ENCODE measurements around the gene MBOAT2.

The MBOAT2 gene

GRCh38 chr2:9010866-9011265, 7.4 kb upstream of the MBOAT2 start:
- Histone ChIP-seq H3K4me1 (ENCODE audit: low read length) (no peaks in the 10 kb centered on the region), H3K27me3 (ENCODE audit: low read depth, low read length) (peaks cover 3% of the 10 kb centered on the region; the same call in 1 of the 2 replicates), H3K27ac (ENCODE audit: low read length) (no peak overlapping the region), H3K9me3 (ENCODE audit: insufficient read depth, low read length) (no peaks in the 10 kb centered on the region), H4K20me1 (ENCODE audit: insufficient read depth, low read length) (no peaks in the 10 kb centered on the region), H3K4me2 (ENCODE audit: low read length) (no peak overlapping the region), H3K4me3 (ENCODE audit: low read length) (no peak overlapping the region), H3K79me2 (ENCODE audit: low read length) (no peaks in the 10 kb centered on the region), H2AFZ (ENCODE audit: low read depth, low read length) (no peak overlapping the region), H3K9ac (ENCODE audit: low read length) (no peak overlapping the region), H3K36me3 (replicated peaks; ENCODE audit: low read depth, low read length) (no peaks in the 10 kb centered on the region)
- no peak for TF ChIP-seq EZH2phosphoT487 (IDR thresholded peaks at IDR 0.05; ENCODE audit: low read depth)
- no peak for TF ChIP-seq CTCF (IDR thresholded peaks at IDR 0.05; ENCODE audit: low read depth, low read length)

GRCh38 chr2:9008951-9009664, 5.6 kb upstream of the MBOAT2 start:
- Histone ChIP-seq H3K4me1 (ENCODE audit: low read length) (no peaks in the 10 kb centered on the region), H3K4me3 (ENCODE audit: low read length) (no peak overlapping the region), H4K20me1 (ENCODE audit: insufficient read depth, low read length) (no peaks in the 10 kb centered on the region), H2AFZ (ENCODE audit: low read depth, low read length) (no peak overlapping the region), H3K9ac (ENCODE audit: low read length) (no peak overlapping the region), H3K79me2 (ENCODE audit: low read length) (no peaks in the 10 kb centered on the region), H3K27ac (ENCODE audit: low read length) (no peak overlapping the region), H3K9me3 (ENCODE audit: insufficient read depth, low read length) (no peaks in the 10 kb centered on the region), H3K27me3 (ENCODE audit: low read depth, low read length) (peaks cover 3% of the 10 kb centered on the region; the same call in 1 of the 2 replicates), H3K4me2 (ENCODE audit: low read length) (no peak overlapping the region), H3K36me3 (replicated peaks; ENCODE audit: low read depth, low read length) (no peaks in the 10 kb centered on the region)
- TF ChIP-seq CTCF (IDR thresholded peaks at IDR 0.05; ENCODE audit: low read depth, low read length) = no peak
- TF ChIP-seq EZH2phosphoT487 (IDR thresholded peaks at IDR 0.05; ENCODE audit: low read depth) = no peak

GRCh38 chr2:9006368-9006767, 2.9 kb upstream of the MBOAT2 start:
- Histone ChIP-seq H3K36me3 (replicated peaks; ENCODE audit: low read depth, low read length) (no peaks in the 10 kb centered on the region), H3K27me3 (ENCODE audit: low read depth, low read length) (no peaks in the 10 kb centered on the region), H2AFZ (ENCODE audit: low read depth, low read length) (no peak overlapping the region), H3K9ac (ENCODE audit: low read length) (no peak overlapping the region), H3K4me2 (ENCODE audit: low read length) (no peak overlapping the region), H3K9me3 (ENCODE audit: insufficient read depth, low read length) (no peaks in the 10 kb centered on the region), H3K27ac (ENCODE audit: low read length) (no peak overlapping the region), H3K4me1 (ENCODE audit: low read length) (no peaks in the 10 kb centered on the region), H3K4me3 (ENCODE audit: low read length) (no peak overlapping the region), H3K79me2 (ENCODE audit: low read length) (no peaks in the 10 kb centered on the region), H4K20me1 (ENCODE audit: insufficient read depth, low read length) (no peaks in the 10 kb centered on the region)
- TF ChIP-seq EZH2phosphoT487 (IDR thresholded peaks at IDR 0.05; ENCODE audit: low read depth) = no peak
- TF ChIP-seq CTCF (IDR thresholded peaks at IDR 0.05; ENCODE audit: low read depth, low read length) = no peak

- Histone ChIP-seq H3K9ac (ENCODE audit: low read length) (no peak overlapping the region), H3K9me3 (ENCODE audit: insufficient read depth, low read length) (no peaks in the 10 kb centered on the region), H4K20me1 (ENCODE audit: insufficient read depth, low read length) (no peaks in the 10 kb centered on the region), H3K79me2 (ENCODE audit: low read length) (no peaks in the 10 kb centered on the region), H3K4me3 (ENCODE audit: low read length) (no peak overlapping the region), H3K36me3 (replicated peaks; ENCODE audit: low read depth, low read length) (no peaks in the 10 kb centered on the region), H3K27me3 (ENCODE audit: low read depth, low read length) (no peaks in the 10 kb centered on the region), H3K4me2 (ENCODE audit: low read length) (no peak overlapping the region), H3K4me1 (ENCODE audit: low read length) (no peaks in the 10 kb centered on the region), H2AFZ (ENCODE audit: low read depth, low read length) (0 out of 2 replicates have a peak overlapping the region, but pooled peaks have one; percentile 22), H3K27ac (ENCODE audit: low read length) (no peak overlapping the region)
- TF ChIP-seq EZH2phosphoT487 (IDR thresholded peaks at IDR 0.05; ENCODE audit: low read depth) (no peak), CTCF (IDR thresholded peaks at IDR 0.05; ENCODE audit: low read depth, low read length) (no peak)
Observed at GRCh38 chr2:9004338-9005204, 1.1 kb upstream of the MBOAT2 start.

All from OCI-LY3 (cell line).